ENCODE data around the gene IGF2.

The IGF2 gene

DNA sequence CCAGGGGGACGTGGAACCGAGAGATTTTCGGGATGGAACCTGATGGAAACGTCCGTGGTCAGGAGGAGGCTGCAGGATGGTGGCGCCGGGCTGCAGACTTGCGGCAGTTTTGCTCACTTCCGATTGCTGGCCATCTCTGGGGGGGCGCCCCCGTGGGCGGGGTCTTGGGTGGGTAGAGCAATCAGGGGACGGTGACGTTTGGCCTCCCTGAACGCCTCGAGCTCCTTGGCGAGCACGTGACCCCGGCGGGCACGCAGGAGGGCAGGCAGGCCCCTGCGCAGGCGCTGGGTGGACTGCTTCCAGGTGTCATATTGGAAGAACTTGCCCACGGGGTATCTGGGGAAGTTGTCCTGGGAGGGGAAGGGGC is 6.3 kb downstream of the IGF2 start:
- H3K27ac ChIP-seq: no peak overlapping the region
- no peak overlapping the region for H3K4me3 ChIP-seq (ENCODE audit: low read depth, low read length)
- DNase-seq: no peak
- in situ Hi-C loops (cut with HindIII; ENCODE audit: low pct_ligation_motif_present, low sequenced_read_pairs): no loop called here
- H3K36me3 ChIP-seq (replicated peaks): no peaks in the 10 kb centered on the region
- TF ChIP-seq, protein P1, sequence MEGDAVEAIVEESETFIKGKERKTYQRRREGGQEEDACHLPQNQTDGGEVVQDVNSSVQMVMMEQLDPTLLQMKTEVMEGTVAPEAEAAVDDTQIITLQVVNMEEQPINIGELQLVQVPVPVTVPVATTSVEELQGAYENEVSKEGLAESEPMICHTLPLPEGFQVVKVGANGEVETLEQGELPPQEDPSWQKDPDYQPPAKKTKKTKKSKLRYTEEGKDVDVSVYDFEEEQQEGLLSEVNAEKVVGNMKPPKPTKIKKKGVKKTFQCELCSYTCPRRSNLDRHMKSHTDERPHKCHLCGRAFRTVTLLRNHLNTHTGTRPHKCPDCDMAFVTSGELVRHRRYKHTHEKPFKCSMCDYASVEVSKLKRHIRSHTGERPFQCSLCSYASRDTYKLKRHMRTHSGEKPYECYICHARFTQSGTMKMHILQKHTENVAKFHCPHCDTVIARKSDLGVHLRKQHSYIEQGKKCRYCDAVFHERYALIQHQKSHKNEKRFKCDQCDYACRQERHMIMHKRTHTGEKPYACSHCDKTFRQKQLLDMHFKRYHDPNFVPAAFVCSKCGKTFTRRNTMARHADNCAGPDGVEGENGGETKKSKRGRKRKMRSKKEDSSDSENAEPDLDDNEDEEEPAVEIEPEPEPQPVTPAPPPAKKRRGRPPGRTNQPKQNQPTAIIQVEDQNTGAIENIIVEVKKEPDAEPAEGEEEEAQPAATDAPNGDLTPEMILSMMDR (IDR thresholded peaks at IDR 0.05; ENCODE audit: low read depth, low read length, missing control alignments): no peak
- peaks cover 5% of the 10 kb centered on the region for H3K27me3 ChIP-seq (replicated peaks)

DNA sequence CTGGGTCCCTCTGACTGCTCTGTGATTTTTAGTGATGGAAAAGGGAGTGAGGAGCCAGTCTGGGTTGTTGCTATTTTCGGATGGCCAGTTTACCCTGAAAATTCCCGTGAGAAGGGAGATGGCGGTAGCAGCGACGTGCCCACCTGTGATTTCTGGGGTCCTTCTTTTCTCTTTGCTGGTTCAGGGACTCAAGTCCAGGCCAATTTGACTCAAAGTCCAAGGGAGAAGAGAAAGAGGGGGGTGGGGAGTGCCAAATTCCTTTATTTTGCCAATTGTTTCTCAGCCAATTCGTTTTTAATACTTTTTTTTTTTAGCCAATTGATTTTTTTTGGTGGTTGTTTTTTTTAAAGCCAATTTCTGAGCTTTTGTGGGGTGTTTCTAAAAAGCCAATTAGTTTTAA is 6.9 kb downstream of the IGF2 start:
- Histone ChIP-seq H3K36me3 (replicated peaks) (no peaks in the 10 kb centered on the region), H3K27me3 (replicated peaks) (peaks cover 2% of the 10 kb centered on the region), H3K4me3 (ENCODE audit: low read depth, low read length) (no peak overlapping the region), H3K27ac (no peak overlapping the region)
- DNase-seq: no peak
- in situ Hi-C loops (cut with HindIII; ENCODE audit: low pct_ligation_motif_present, low sequenced_read_pairs): no loop called here
- TF ChIP-seq, protein P1 (IDR thresholded peaks at IDR 0.05; ENCODE audit: low read depth, low read length, missing control alignments): no peak

DNA sequence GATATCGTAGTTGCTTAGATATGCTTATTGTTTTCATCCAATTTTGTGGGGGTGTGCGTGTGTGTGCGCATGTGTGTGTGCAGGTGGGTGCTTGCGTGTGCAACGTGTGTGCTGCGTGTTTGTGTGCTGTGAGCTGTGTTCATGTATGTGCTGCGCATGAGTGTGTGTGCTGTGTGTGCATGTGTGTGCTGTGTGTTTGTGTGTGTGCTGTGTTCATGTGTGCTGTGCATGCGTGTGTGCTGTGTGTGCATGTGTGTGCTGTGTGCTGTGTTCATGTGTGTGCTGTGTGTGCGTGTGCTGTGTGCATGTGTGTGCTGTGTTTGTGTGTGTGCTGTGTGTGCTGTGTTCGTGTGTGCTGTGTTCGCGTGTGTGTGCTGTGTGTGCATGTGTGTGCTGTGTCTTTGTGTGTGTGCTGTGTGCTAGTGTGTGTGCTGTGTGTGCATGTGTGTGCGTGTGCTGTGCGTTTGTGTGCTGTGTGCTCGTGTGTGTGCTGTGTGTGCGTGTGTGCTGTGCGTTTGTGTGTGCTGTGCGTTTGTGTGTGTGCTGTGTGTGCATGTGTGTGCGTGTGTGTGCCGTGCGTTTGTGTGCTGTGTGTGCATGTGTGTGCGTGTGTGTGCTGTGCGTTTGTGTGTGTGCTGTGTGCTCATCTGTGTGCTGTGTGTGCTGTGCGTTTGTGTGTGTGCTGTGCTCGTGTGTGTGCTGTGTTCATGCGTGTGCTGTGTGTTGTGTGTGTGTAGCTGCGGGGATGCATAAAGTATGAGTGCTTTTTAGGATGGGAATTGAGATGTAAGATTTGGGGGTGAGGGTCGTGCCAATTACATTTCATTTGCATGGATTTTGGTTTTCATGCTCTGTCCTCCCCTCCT is 7.6 kb downstream of the IGF2 start:
- in situ Hi-C loops (cut with HindIII; ENCODE audit: low pct_ligation_motif_present, low sequenced_read_pairs): no loop called here
- TF ChIP-seq, protein P1 (IDR thresholded peaks at IDR 0.05; ENCODE audit: low read depth, low read length, missing control alignments): no peak
- Histone ChIP-seq H3K36me3 (replicated peaks) (no peaks in the 10 kb centered on the region), H3K27me3 (replicated peaks) (peaks cover 2% of the 10 kb centered on the region), H3K27ac (no peak overlapping the region), H3K4me3 (ENCODE audit: low read depth, low read length) (no peak overlapping the region)
- no peak for DNase-seq

DNA sequence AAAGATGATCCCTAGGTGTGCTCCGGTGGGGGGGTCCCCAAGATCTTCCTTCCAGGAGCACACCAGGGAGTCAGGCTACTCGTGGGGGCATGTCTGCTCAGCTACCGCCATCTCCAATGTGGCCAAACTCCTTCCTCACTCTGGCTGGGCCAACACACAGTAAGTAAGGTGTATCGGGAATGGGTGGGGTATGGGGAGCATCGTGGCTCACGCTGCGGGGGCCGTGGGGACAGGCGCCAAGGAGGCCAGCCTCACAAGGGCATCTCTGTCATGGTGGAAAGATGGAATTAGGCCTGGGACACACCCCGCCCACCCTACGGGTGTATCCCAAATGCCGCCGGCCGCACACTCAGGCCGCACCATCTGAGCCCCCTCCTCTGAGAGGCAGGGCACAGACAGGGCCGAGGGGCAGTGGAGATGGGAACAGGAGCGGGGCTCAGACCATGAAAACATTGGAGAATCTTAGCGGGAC is 8.3 kb downstream of the IGF2 start:
- Histone ChIP-seq H3K36me3 (replicated peaks) (no peaks in the 10 kb centered on the region), H3K27ac (no peak overlapping the region), H3K4me3 (ENCODE audit: low read depth, low read length) (no peak overlapping the region), H3K27me3 (replicated peaks) (peaks cover 2% of the 10 kb centered on the region)
- in situ Hi-C loops (cut with HindIII; ENCODE audit: low pct_ligation_motif_present, low sequenced_read_pairs): no loop called here
- DNase-seq: no peak
- TF ChIP-seq, protein P1 (IDR thresholded peaks at IDR 0.05; ENCODE audit: low read depth, low read length, missing control alignments): no peak

DNA sequence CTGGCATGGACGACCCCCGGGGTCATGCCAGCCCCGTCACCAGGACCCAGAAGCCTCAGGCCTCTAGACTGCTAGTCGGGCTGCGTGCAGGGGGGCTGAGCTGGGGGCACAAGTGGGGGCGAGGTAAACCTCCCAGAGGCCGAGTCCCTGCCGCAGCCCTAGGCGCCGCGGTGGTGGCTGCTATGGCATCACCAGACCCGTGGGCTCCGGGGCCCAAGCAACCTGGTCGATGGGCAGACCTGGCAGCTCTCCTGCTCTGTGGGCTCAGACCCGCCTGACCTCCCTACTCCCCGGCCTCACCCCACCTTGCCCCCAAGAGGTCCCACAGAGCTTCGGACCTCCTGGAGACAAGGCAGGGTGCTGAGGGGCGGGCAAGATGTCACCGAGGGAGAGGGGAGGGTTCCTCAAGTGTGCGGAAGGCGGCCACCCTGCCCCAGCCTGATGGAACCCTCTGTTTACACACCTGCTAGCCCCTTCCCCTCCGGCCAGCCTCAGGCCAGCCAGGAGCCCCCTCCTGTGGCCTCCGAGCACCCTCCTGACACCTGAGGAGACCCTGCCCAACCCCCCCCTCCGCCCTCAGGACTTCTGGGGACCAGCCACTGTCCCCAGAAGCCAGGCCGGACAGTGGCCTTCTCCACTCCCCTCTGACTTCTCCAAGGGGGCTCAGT is 9.4 kb downstream of the IGF2 start:
- H3K4me3 ChIP-seq (ENCODE audit: low read depth, low read length): no peak overlapping the region
- DNase-seq: no peak
- TF ChIP-seq, protein P1 (IDR thresholded peaks at IDR 0.05; ENCODE audit: low read depth, low read length, missing control alignments): no peak
- in situ Hi-C loops (cut with HindIII; ENCODE audit: low pct_ligation_motif_present, low sequenced_read_pairs): no loop called here
- H3K36me3 ChIP-seq (replicated peaks): no peaks in the 10 kb centered on the region
- H3K27me3 ChIP-seq (replicated peaks): peaks cover 2% of the 10 kb centered on the region
- H3K27ac ChIP-seq: no peak overlapping the region
